Endodermal cell (in vitro differentiated cells): Measurements from ENCODE around the gene INSIG1. TPM values are rescaled to one million over a fixed set of nuclear protein-coding genes. Genes with fewer than 3 reads are reported as not detected.

Experiments
- DNase-seq: peaks from one replicate; pipeline ENCODE4 v3.0.0-alpha.2; 2017
- H3K27ac ChIP-seq: 2 replicates; pipeline ENCODE4 v1.5.1; 2013; ENCODE audit warnings: mild to moderate bottlenecking, low read depth, low read length, moderate library complexity
- H3K27me3 ChIP-seq: 2 replicates; pipeline ENCODE4 v1.6.1; 2013; ENCODE audit warnings: mild to moderate bottlenecking, low read length, moderate library complexity; ENCODE audit not compliant: insufficient read depth, control insufficient read depth, poor library complexity, severe bottlenecking
- H3K36me3 ChIP-seq: 2 replicates; pipeline ENCODE4 v1.7.0; 2013; ENCODE audit warnings: mild to moderate bottlenecking, low read length, moderate library complexity; ENCODE audit not compliant: control insufficient read depth, insufficient read depth
- H3K4me1 ChIP-seq: one replicate; pipeline ENCODE4 v1.7.0; 2013; ENCODE audit warnings: low read length; ENCODE audit not compliant: control insufficient read depth, insufficient read depth
- H3K4me3 ChIP-seq: 2 replicates; pipeline ENCODE4 v1.5.1; 2013; ENCODE audit warnings: mild to moderate bottlenecking, low read length, moderate library complexity
- H3K9ac ChIP-seq: 2 replicates; pipeline ENCODE4 v1.6.1; 2013; ENCODE audit warnings: mild to moderate bottlenecking, low read length, moderate library complexity; ENCODE audit not compliant: poor library complexity, severe bottlenecking; ENCODE audit errors: extremely low read depth
- H3K9me3 ChIP-seq: 2 replicates; pipeline ENCODE4 v1.6.1; 2013; ENCODE audit warnings: mild to moderate bottlenecking, low read length, moderate library complexity; ENCODE audit not compliant: control insufficient read depth
- H3K27ac Mint-ChIP-seq: 2 replicates; pipeline ENCODE4 v1.8.0; 2020; ENCODE audit warnings: mixed read lengths
- H3K27me3 Mint-ChIP-seq: 2 replicates; pipeline ENCODE4 v1.8.0; 2021; ENCODE audit warnings: mild to moderate bottlenecking, mixed read lengths; ENCODE audit not compliant: insufficient read depth
- H3K36me3 Mint-ChIP-seq: 2 replicates; pipeline ENCODE4 v1.8.0; 2020; ENCODE audit warnings: low read depth, mixed read lengths
- H3K4me1 Mint-ChIP-seq: 2 replicates; pipeline ENCODE4 v1.8.0; 2020; ENCODE audit warnings: mixed read lengths
- H3K4me3 Mint-ChIP-seq: 2 replicates; pipeline ENCODE4 v1.8.0; 2020; ENCODE audit warnings: mild to moderate bottlenecking, moderate library complexity, mixed read lengths
- H3K9me3 Mint-ChIP-seq: 2 replicates; pipeline ENCODE4 v1.8.0; 2020; ENCODE audit warnings: mild to moderate bottlenecking, mixed read lengths
- CTCF ChIP-seq: fragments of 200-600 bp; sonication (generic); conservative IDR thresholded peaks from 2 replicates; pipeline ENCODE4 v1.5.0; 2021; ENCODE audit warnings: antibody characterized with exemption, mild to moderate bottlenecking
- WGBS, 2 experiments: methylation state at CpG; one replicate each; pipeline versions ENCODE4 v1.1.5 to v1.1.7; 2013; ENCODE audit warnings: missing lambda C conversion rate in 2 of 2, mixed read lengths in 1 of 2; ENCODE audit not compliant: insufficient coverage in 1 of 2, insufficient read length in 1 of 2; 5-methylcytosine and 5-hydroxymethylcytosine counted together
- total RNA-seq, 2 donors: library from RNA; stranded (reverse); fragmentation: NEBNext Ultra II Directional in 1 of 2; extraction: Animal tissue kit (Norgen Biotek cat#: 25700) in 1 of 2; gene quantifications; 2 replicates in 1 of 2; 3 replicates in 1 of 2; pipeline ENCODE4 v1.2.1, GENCODE V29; 2021

The INSIG1 gene
- total RNA-seq, 2 donors from 2014 or later, result 27.2 to 36.9 TPM

GRCh38 chr7:155342313-155342712, 44.6 kb downstream of the INSIG1 start:
- Mint-ChIP-seq H3K27me3 (peaks cover 20% of the 10 kb centered on the region), H3K4me1 (peaks cover 4% of the 10 kb centered on the region), H3K27ac (no peak overlapping the region), H3K4me3 (no peak overlapping the region), H3K9me3 (no peaks in the 10 kb centered on the region), H3K36me3 (no peaks in the 10 kb centered on the region)
- peak; percentile 25 for DNase-seq
- H3K27me3 ChIP-seq, result peaks cover 20% of the 10 kb centered on the region
- H3K9ac ChIP-seq, result no peak overlapping the region
- H3K27ac ChIP-seq, result no peak overlapping the region
- H3K36me3 ChIP-seq, result no peaks in the 10 kb centered on the region
- WGBS, 2 experiments, result 83 to 91% methylated on average over 11 of the region's 11 CpGs
- no peak overlapping the region for H3K4me3 ChIP-seq
- no peak for TF ChIP-seq CTCF
- no peaks in the 10 kb centered on the region for H3K9me3 ChIP-seq
- no peaks in the 10 kb centered on the region for H3K4me1 ChIP-seq

- peaks cover 4% of the 10 kb centered on the region for H3K4me1 Mint-ChIP-seq
- Histone ChIP-seq H3K27me3 (peaks cover 20% of the 10 kb centered on the region), H3K9me3 (no peaks in the 10 kb centered on the region), H3K27ac (no peak overlapping the region), H3K4me3 (no peak overlapping the region), H3K36me3 (no peaks in the 10 kb centered on the region), H3K9ac (no peak overlapping the region), H3K4me1 (no peaks in the 10 kb centered on the region)
- no peak for TF ChIP-seq CTCF
- peaks cover 18% of the 10 kb centered on the region for H3K27me3 Mint-ChIP-seq
- H3K9me3 Mint-ChIP-seq, result no peaks in the 10 kb centered on the region
- 91 to 92% methylated on average over 4 to 7 of the region's 7 CpGs for WGBS, 2 experiments
- no peak overlapping the region for H3K4me3 Mint-ChIP-seq
- peak; percentile 39 for DNase-seq
- no peaks in the 10 kb centered on the region for H3K36me3 Mint-ChIP-seq
- H3K27ac Mint-ChIP-seq, result no peak overlapping the region
Observed at GRCh38 chr7:155343150-155343549, 45.5 kb downstream of the INSIG1 start.

DNA sequence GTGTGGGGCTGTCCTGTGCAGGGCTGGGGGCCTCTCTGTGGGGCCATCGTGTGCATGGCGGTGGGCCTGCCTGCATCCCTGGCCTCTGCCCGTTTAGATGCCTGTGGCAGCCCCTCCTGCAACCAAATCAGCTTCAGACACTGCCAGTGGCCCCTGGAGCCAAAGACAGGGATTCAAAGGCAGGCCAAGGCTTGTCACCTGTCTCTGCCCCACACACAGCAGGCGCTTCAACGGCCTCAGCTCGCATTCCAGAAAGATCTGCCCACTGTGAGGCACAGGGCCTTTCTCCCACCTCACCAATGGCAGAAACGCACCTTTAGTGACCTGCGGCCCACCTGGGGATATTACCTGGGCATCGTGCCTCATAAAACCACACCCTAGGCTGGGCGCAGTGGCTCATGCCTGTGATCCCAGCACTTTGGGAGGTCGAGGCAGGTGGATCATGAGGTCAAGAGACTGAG, 46.0 kb downstream of the INSIG1 start:
- Histone ChIP-seq H3K36me3 (no peaks in the 10 kb centered on the region), H3K4me3 (no peak overlapping the region), H3K4me1 (no peaks in the 10 kb centered on the region), H3K27ac (no peak overlapping the region), H3K9ac (no peak overlapping the region), H3K9me3 (no peaks in the 10 kb centered on the region), H3K27me3 (peaks cover 20% of the 10 kb centered on the region)
- TF ChIP-seq CTCF, result no peak
- Mint-ChIP-seq H3K4me3 (peak overlapping the region; percentile 6), H3K9me3 (no peaks in the 10 kb centered on the region), H3K4me1 (peaks cover 4% of the 10 kb centered on the region), H3K27ac (no peak overlapping the region), H3K27me3 (peaks cover 18% of the 10 kb centered on the region), H3K36me3 (no peaks in the 10 kb centered on the region)
- peak; percentile 55 for DNase-seq
- 85 to 93% methylated on average over 5 to 11 of the region's 11 CpGs for WGBS, 2 experiments
